ENCODE results near the gene AK5.

AK5 gene

DNA sequence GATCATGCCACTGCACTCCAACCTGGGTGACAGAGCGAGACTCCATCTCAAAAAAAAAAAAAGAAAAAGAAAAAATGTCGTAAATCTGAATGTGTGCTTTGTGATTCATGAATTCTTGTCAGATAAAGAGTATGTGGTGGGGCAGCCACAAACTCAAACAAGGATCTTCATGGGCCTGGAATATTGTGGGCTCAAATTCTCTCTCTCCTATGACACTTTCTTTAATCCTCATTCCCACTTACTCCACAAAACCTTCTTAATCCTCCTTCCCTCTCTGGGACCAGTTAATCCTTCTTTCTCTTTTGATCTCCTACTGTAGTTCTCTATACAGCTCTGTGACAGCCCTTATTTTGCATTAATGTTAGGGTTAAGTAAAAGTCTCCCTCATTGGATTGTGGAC lies 112.3 kb downstream of the AK5 start:
- no peaks in the 10 kb centered on the region for H3F3A ChIP-seq (ENCODE audit: control insufficient read depth, insufficient read depth)
- no peak for TF ChIP-seq EZH2phosphoT487 (IDR thresholded peaks at IDR 0.05; ENCODE audit: borderline replicate concordance, low read length)
- TF ChIP-seq, protein P1, sequence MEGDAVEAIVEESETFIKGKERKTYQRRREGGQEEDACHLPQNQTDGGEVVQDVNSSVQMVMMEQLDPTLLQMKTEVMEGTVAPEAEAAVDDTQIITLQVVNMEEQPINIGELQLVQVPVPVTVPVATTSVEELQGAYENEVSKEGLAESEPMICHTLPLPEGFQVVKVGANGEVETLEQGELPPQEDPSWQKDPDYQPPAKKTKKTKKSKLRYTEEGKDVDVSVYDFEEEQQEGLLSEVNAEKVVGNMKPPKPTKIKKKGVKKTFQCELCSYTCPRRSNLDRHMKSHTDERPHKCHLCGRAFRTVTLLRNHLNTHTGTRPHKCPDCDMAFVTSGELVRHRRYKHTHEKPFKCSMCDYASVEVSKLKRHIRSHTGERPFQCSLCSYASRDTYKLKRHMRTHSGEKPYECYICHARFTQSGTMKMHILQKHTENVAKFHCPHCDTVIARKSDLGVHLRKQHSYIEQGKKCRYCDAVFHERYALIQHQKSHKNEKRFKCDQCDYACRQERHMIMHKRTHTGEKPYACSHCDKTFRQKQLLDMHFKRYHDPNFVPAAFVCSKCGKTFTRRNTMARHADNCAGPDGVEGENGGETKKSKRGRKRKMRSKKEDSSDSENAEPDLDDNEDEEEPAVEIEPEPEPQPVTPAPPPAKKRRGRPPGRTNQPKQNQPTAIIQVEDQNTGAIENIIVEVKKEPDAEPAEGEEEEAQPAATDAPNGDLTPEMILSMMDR (IDR thresholded peaks at IDR 0.05; ENCODE audit: low read depth, low read length, poor library complexity, severe bottlenecking): no peak
- H3K9me2 ChIP-seq (replicated peaks; ENCODE audit: control insufficient read depth, low read length): no peaks in the 10 kb centered on the region
- no peaks in the 10 kb centered on the region for H3K36me3 ChIP-seq (ENCODE audit: control insufficient read depth, low read length)
- H3K79me2 ChIP-seq (ENCODE audit: control insufficient read depth, low read length): no peaks in the 10 kb centered on the region
- H3K4me2 ChIP-seq (ENCODE audit: low read length): no peak overlapping the region
- H4K20me1 ChIP-seq (ENCODE audit: control insufficient read depth, insufficient read depth, low read depth, low read length): no peaks in the 10 kb centered on the region
- 0 out of 2 replicates have a peak, but pooled peaks cover 3% of the 10 kb centered on the region for H3K27me3 ChIP-seq (ENCODE audit: control insufficient read depth, low read length)
- no peak overlapping the region for H3K27ac ChIP-seq (ENCODE audit: low read depth, low read length)
- no peaks in the 10 kb centered on the region for H3K9me3 ChIP-seq (ENCODE audit: control insufficient read depth, insufficient read depth, low read length)
- no peaks in the 10 kb centered on the region for H3K4me1 ChIP-seq (ENCODE audit: control insufficient read depth, low read length)
- H3K4me3 ChIP-seq (ENCODE audit: low read length): no peak overlapping the region

GRCh38 chr1:77395051-77395450 lies 113.2 kb downstream of the AK5 start:
- Histone ChIP-seq H3F3A (ENCODE audit: control insufficient read depth, insufficient read depth) (no peaks in the 10 kb centered on the region), H3K36me3 (ENCODE audit: control insufficient read depth, low read length) (no peaks in the 10 kb centered on the region), H3K9me2 (replicated peaks; ENCODE audit: control insufficient read depth, low read length) (no peaks in the 10 kb centered on the region), H3K4me3 (ENCODE audit: low read length) (no peak overlapping the region), H3K27ac (ENCODE audit: low read depth, low read length) (no peak overlapping the region), H3K27me3 (ENCODE audit: control insufficient read depth, low read length) (0 out of 2 replicates have a peak, but pooled peaks cover 3% of the 10 kb centered on the region), H3K4me1 (ENCODE audit: control insufficient read depth, low read length) (no peaks in the 10 kb centered on the region), H3K4me2 (ENCODE audit: low read length) (no peak overlapping the region), H3K79me2 (ENCODE audit: control insufficient read depth, low read length) (no peaks in the 10 kb centered on the region), H3K9me3 (ENCODE audit: control insufficient read depth, insufficient read depth, low read length) (no peaks in the 10 kb centered on the region), H4K20me1 (ENCODE audit: control insufficient read depth, insufficient read depth, low read depth, low read length) (no peaks in the 10 kb centered on the region)
- TF ChIP-seq, protein P1 (IDR thresholded peaks at IDR 0.05; ENCODE audit: low read depth, low read length, poor library complexity, severe bottlenecking): no peak
- TF ChIP-seq EZH2phosphoT487 (IDR thresholded peaks at IDR 0.05; ENCODE audit: borderline replicate concordance, low read length): no peak

- Histone ChIP-seq H3K9me2 (replicated peaks; ENCODE audit: control insufficient read depth, low read length) (no peaks in the 10 kb centered on the region), H3K9me3 (ENCODE audit: control insufficient read depth, insufficient read depth, low read length) (no peaks in the 10 kb centered on the region), H4K20me1 (ENCODE audit: control insufficient read depth, insufficient read depth, low read depth, low read length) (no peaks in the 10 kb centered on the region), H3K27ac (ENCODE audit: low read depth, low read length) (no peak overlapping the region), H3K4me3 (ENCODE audit: low read length) (no peak overlapping the region), H3K4me2 (ENCODE audit: low read length) (no peak overlapping the region), H3K4me1 (ENCODE audit: control insufficient read depth, low read length) (no peaks in the 10 kb centered on the region), H3F3A (ENCODE audit: control insufficient read depth, insufficient read depth) (no peaks in the 10 kb centered on the region), H3K79me2 (ENCODE audit: control insufficient read depth, low read length) (no peaks in the 10 kb centered on the region), H3K36me3 (ENCODE audit: control insufficient read depth, low read length) (no peaks in the 10 kb centered on the region), H3K27me3 (ENCODE audit: control insufficient read depth, low read length) (0 out of 2 replicates have a peak, but pooled peaks cover 3% of the 10 kb centered on the region)
- TF ChIP-seq, protein P1 (IDR thresholded peaks at IDR 0.05; ENCODE audit: low read depth, low read length, poor library complexity, severe bottlenecking): no peak
- TF ChIP-seq EZH2phosphoT487 (IDR thresholded peaks at IDR 0.05; ENCODE audit: borderline replicate concordance, low read length): no peak
These were observed 116.3 kb downstream of the AK5 start for GRCh38 chr1:77398152-77398551.
